RKO (cell line): Measurements from ENCODE around the gene EXD3.
"Not testable (repeated sequence)": the region's sequence is repeated elsewhere in the genome, so short reads cannot be mapped to it uniquely, and the experiment has no call there.

Source experiments
- DNase-seq: peaks from one replicate; pipeline ENCODE4 v3.0.0-alpha.2; 2016; ENCODE audit warnings: low spot score

Gene EXD3, protein sequence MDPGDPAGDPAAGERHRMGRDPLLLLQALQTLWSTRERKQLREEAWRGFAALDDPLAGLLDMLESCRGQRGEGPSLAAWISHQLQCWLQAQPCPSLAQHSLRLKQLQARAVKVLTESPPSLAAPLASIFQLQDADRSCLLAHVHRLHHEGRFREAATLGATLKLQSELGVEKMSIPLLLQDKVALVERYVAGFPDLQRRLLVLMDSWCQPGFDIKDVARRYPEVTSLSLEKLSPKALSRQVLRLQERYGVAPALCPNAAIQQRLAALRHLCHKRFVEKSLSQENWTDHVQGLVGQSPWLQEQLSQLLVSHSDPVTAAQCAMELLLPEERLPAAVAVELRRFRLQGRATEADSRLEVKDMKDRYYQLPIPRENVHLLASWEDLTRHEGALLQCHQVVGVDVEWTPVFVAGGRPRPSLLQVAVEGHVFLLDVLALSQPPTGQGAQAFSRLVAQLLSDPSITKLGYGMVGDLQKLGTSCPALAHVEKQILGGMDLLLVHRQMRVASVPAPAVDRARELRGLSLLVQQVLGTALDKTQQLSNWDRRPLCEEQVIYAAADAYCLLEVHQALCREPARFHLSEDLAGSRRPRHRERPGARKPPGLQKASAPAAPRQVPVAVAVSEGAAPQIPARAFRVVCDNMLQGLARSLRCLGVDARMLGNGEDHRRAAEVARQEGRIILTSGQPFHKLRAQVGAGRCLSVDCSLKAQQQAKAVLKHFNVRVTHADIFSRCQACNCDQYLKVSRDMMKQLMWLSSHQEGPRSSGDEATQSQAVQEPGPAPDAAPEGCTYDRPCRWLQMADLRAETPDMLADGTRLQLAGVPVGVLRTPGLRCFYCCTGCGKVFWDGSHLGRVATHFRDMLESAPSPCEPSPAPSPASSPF

GRCh38 chr9:137422604-137423513 is at the start of gene EXD3, which contains the start of gene NOXA1:
Gene EXD3, minus strand, starts transcription at chr9:137423162. Its CDS starts 27,805 bp downstream, at chr9:137395357.
Gene NOXA1, plus strand, starts transcription at chr9:137423393. Its CDS starts 137 bp downstream, at chr9:137423530.
- DNase-seq: peak; percentile 96

DNA sequence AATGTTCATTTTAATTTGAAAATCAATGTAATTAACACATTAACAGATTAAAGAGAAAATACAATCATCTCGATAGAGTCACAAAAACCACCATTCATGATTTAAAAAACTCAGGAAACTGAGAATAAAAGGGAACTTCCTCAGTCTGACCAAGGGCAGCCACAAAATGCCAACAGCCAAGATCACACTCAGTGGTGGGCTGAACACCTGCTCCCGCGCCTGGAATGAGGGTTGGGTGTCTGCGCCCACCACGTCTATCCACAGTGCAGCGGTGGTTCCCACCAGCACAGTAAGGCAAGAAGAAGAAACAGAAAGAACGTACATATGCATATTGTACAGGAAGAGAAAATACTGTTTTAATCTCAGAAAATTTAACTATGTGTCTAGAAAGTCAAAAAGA is 47.8 kb upstream of the EXD3 start:
- DNase-seq: no peak

GRCh38 chr9:137467896-137468295 is 44.9 kb upstream of the EXD3 start:
- no peak for DNase-seq

DNA sequence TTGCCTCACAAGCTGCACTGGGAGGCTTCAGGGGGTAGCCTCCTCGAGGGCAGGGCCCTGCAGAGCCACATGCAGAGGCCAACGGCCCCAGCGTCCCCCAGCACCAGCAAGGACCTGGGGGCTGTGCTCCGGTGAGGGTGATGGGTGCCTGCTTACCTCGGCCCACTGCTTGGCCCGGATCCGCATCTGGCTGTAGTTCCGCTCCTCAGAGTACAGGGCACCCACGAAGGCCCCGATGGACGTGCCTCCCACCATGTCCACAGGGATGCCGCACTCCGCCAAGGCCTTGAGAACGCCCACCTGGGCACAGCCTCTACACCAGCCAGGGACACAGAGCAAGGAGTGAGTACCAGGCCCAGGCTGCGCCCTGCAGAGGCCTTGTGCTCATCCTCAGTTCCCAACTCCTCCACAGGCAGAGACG is 44.2 kb upstream of the EXD3 start:
- DNase-seq: no peak

GRCh38 chr9:137466389-137467085 is 43.6 kb upstream of the EXD3 start:
- DNase-seq: not testable (repeated sequence)

DNA sequence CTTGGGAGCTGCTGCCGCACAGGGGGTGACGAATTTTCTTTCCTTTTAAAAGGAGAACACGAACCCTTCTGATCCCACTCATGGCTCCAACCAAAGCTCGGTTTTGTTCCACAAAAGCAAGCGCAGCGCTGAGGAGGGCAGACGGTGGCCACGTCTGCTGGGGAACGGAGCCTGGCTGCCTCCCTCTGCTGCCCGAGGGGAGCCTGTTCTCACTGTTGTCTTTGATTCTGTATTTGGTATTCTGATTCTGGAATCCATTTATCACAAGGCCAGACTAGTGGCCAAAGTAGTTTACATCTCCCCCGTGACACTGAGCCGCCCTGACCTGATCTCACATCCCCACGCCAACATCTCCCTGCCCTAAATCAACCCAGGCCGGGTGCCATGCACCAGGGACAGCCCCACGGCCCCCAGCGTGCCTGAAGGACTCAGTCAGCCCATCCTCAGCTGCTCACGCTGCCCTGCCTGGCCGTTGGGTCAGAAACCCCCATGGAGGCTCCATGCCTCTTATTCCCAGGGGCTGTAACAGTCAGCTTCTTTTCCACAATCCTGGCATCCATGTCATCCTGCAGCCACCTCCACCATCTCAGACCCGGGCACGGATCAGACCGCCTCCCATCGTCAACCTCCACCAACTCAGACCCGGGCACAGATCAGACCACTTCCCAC is 42.9 kb upstream of the EXD3 start:
- no peak for DNase-seq

DNA sequence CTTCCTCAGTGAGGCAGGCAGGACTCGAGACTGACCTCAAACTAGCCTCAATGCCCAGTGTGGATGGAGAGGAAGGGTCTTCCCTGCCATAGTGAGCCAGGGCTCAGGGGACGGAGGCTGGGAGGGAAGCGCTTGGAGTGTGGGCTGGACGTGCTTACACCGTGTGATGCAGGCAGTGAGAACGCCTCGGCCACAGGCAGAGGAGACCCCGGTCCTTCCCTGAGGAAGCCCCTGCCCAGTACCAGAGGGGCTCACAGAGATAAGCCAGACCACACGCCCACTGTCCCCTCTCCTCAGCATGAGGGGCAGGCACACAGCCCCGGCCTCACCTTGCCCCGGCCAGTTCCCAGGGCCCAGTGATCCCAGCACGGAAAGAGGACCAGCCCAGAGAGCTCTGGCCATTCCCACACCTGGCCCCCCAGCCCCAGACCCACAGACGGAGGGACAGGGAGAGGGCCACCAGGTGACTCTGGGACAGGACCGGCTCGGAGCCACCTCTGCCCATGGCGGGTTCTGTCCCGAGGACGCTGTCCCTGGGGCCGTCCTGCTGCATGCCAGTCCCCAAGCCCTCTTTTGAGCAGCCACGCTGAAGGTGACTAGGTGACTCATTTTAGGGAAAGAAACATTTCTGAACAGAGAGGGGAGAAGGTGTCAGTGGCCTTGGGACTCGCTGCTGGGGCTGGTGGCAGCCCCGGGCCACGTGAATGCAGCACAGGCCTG is 42.2 kb upstream of the EXD3 start:
- no peak for DNase-seq

DNA sequence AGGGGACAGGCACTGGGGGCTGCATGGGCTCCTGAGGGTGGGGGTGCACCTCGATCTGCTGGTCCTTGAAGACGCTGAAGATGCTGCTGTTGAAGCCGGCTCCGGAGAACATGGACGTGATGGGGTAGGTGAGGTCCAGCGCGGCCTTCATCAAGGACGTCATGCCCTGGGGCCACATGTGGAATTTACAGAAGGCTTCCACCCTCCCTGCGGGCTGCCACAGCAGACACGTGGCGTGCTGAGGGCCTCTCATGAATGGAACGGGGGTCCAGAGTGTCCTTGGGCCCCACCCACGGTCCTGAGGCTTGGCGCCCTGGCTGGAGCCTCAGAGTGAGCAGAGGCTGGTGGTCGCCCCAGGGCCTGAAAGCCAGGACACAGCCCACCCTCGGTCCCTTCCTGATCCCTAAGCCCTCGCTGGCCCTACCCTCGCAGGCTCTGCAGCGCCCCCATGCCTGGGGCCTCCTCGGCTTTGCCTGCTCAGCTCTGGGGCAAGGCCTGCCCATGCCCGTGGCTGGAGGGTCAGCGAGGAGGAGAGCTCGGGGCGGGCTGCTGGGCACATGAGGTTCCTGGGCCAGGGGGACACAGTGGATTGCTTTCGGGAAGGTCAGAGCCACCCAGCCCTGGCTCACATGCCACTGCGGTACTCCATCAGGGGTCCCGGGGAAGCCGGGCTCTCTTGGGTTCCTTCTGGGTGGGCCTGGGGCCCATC is 41.5 kb upstream of the EXD3 start:
- DNase-seq: no peak

- DNase-seq: no peak
These were observed 40.9 kb upstream of the EXD3 start for GRCh38 chr9:137463931-137464290.

DNA sequence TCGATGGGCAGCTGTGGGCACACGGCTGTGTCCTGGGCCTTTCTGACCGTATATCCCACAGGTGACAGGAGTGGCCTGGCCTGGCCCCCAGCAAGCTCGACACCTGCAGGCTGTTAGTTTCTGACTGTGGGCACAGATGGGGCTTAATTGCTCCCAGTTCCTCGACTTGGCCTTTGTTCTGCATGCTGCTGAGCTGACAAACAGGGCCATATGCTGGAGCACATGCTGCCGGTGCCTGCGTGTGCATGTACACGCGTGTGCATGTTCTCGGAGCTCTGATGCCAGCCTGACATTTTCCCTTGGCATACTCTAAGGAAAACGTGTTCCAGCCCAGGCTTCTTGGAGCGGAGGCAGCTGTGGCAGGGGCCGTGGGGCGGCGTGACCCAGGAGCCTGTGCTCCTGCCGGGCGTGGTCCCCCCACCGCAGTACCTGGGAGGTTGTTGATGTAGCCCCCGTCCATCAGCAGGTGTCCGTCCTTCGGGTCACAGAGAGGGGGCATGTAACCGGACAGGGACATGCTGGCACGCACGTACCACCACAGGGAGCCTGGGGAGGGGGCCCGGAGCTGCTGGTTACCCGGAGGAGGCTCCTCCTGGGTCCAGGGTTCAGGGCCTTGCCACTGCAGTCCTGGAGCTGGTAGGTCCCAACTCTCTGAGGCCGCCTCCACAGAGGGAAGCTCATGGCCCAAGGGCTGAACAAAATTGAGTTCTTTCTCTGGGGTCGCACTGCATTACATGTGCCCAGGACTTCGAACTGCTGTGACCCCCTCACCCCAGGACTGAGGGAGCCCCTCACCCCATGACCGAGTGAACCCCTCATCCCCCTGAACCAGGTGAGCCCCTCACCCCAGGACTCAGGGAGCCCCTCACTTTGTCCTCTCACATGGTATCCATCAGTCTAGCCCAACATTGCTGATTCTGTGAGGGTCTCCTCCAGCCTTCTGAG is 40.3 kb upstream of the EXD3 start:
- no peak for DNase-seq

DNA sequence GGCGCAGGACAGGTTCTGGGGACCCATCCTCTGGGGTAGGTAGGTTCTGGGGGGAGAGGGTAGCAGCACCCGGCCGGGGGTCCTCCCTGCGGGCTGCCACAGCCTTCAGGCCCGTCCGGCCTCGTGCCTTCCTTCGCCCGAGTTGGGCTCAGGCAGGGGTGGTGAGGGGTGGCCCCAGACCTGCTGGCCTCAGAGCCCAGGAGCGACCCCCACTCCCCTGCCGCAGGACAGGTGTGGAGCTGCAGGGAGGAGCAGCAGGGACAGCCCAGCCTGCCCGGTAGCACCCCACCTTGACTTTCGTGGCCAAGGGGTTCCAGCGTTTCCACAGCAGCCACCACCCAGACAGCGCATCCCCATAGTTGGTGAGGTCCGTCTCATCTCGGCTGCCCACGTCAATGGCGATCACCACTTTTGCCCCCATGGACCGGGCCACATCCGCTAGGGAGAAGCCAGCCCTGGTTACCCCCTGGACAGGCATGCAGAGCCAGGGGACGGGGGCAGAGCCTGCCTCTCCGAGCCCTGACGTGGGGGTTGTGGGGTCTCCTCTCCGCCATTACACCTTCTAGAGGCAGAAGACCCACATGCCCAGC is 39.5 kb upstream of the EXD3 start:
- no peak for DNase-seq

GRCh38 chr9:137461663-137462395 is 38.9 kb upstream of the EXD3 start:
- DNase-seq: peak; percentile 41

DNA sequence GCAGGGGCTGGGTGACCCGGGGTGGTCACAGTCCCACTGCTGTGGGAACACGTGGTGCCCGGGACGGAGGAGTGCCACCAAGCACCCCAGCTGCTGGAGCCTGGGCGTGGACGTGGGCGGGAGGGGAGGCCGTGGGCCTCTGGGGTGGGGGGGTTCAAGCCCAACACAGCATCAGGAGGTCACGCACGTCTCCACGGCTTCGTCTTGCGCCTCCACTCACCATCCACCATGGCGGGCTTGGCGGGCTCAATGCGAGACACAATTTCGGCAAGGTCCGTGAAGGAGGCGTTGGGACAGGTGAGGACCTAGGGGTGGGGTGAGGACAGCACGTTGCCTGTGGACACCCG is 38.3 kb upstream of the EXD3 start:
- DNase-seq: no peak

DNA sequence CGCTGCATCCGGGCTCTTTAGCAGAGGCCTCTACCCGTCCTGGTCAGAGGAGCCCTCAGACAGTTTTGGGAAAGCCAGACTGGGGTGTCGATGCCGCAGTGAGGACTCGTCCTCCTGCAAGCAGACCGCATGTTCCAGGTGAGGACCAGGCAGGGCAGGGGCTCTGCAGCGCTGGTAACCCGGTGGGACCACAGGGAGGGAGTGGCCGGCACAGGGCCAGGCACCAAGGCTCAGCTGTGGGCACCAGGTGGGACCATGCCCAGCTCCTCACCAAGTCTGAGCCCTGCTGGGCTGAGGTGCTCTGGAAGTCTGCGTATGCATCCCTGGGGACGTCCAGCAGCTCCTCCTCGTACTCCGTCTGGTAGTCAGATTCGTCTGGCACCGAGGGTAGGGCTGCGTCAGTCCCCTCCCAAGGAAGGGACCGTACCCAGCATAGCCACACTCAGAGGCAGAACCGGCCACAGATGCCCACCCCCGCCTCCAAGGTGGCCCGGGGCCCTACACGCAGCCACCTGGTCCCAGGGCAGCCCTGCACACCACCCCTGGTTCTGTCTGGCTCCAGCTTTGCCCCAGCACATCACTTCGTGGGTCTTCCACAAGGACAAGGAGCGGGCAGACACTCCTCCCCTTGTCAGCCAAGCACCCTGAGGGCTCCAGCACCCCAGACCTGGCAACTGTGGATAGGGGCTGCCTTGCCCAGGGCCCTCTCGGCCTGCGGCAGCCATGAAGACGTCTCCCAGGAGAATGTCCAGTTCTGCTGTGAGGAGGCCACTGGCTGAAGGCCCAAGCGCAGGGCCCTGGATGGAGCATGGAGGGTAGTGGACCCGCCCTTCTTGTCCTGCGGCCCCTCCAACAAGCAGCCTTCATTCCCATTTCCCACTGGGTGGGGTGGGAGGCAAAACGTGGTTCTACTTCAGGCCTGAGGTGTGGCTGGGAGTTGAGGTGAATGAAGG is 37.7 kb upstream of the EXD3 start:
- no peak for DNase-seq

DNA sequence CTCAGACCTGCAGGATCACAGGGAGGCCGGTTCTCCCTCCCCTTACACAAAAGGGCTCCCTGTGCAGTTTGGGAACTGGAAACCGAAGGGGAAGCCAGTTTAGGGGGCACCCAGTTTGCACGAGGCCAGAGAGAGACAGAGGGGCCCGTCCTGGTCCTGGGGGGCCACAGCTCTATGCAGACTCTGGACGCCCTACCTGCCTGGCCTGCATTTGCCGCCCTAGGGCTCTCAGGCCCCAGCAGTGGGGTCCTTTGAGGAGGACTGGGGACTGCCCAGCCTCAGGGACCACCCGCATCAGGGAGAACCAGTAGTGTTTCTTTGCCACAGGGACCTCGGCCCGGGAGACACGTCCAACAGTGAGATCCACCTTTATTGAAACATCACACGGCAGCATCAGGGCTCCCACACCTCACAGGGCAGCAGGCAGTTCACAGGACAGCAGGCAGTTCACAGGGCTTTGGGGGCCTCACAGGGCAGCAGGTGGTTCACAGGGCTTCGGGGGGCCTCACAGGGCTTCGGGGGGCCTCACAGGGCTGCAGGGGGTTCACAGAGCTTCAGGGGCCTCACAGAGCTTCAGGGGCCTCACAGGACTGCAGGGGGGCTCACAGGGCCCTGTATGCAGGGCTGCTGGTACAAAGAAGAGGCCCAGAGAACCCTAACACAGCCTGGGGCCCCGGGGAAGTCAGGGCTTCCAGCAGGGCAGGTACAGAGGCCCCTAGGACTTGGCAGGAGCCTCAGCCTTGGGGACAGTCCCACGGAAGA is 36.8 kb upstream of the EXD3 start:
- DNase-seq: no peak
